GM21737 (cell line): ENCODE data around the gene IST1.

Experiments
- ATAC-seq: cut with Tn5 transposase; IDR thresholded peaks from one replicate; pipeline ENCODE4 v1.9.1; 2021; ENCODE audit warnings: mild to moderate bottlenecking, moderate library complexity; ENCODE audit not compliant: unreplicated experiment

The IST1 gene

DNA sequence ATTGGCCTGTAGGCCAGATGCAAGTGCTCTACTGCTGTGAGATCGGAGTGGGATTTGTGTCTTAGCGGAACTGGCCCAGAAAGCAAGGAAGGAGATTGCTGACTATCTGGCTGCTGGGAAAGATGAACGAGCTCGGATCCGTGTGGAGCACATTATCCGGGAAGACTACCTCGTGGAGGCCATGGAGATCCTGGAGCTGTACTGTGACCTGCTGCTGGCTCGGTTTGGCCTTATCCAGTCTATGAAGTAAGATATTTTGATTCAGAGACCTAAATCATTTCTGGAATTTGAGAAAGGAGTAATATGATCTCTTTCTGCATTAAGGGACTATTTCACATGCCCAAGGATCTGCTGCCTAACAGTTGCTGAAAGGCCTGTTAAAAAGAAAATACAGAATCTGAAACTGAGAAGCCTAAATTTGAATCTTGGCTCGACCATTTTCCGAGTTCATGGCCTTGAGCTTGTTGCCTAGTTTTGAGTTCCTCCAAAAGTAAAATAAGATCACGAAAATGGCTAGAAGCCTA lies 21.1 kb downstream of the IST1 start:
- ATAC-seq: no peak

DNA sequence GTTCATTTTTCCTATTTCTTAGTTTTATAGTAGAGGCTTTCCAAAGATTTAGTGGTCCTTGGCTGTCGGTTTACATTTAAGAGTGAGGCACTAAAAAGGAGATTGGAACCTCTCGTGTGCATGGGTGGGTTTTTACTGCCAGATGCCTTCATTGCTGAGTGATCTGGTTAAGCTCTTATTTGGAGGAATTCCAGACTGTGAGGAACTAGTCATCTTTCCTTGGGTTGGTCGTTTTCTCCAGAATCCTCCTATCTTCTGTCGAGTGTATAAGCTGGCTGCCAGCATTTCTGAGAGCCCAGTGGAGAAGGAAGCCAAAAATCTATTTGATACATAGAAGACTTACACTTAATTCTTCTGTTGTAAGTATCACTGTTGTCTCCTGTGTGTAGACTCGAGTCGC lies 22.6 kb downstream of the IST1 start:
- ATAC-seq: no peak

DNA sequence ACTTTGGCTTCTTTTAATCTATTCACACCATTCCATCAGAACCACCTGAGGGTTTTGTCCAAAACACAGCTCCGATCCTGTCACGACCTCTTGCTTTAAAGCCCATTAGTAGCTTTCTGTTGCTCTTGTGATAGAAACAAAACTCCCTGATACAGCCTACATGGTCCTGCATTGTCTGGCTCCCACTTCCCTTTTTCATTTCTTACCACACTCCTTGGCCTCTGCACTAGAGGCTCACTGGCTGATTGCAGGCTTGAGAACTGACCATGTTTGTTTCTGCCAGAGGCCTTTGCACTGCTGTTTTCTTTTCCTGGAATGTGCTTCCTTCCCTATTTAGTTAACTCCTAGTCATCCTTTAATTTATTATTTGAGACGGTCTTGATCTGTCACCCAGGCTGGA lies 23.7 kb downstream of the IST1 start:
- ATAC-seq: peak; percentile 72

DNA sequence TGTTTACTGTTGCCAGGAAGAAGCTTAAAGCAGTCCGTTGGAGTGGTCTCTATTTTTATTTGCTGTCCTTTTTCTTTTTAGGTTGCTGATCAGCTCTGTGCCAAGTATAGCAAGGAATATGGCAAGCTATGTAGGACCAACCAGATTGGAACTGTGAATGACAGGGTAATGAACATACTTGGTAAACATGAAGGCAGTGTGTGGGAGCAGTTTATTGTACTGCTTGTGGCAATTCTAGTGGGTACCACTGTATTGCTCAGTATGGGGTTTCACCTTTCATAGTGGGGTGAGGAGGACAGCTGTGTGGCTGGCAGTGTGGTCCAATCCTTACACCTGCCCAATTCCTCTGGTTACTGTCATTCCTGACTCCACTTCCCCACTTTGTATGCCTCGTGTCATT lies 25.3 kb downstream of the IST1 start:
- ATAC-seq: no peak

DNA sequence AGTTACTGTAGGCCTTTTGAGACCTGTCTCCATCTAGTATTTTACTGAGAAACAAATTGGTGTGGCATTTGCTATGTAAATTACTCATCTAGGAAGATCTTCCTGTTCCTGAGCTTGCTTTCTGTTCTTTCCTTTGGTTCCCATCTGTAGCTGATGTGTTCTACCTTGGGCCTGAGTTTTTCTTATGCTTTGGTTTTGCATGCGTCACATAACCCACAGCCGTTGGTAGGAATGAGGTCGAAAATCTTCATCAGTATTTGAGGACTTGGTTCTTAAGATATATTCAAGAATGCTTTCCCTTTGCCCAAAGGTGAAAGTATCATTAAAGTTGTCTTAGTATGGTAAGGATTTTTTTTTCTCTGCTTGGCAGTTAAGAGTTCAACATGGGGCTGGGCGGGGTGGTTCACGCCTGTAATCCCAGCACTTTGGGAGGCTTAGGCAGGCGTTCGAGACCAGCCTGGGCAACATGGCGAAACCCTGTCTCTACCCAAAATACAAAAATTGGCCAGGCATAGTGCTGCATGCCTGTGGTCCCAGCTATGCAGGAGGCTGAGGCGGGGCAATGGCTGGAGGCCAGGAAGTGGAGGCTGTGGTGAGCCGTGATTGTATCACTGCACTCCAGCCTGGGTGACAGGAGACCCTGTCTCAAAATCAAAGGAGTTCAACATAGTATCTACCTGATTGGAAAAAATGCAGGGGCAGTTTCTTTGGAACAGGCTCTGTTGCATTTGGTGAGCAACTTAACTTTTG lies 28.8 kb downstream of the IST1 start:
- no peak for ATAC-seq

DNA sequence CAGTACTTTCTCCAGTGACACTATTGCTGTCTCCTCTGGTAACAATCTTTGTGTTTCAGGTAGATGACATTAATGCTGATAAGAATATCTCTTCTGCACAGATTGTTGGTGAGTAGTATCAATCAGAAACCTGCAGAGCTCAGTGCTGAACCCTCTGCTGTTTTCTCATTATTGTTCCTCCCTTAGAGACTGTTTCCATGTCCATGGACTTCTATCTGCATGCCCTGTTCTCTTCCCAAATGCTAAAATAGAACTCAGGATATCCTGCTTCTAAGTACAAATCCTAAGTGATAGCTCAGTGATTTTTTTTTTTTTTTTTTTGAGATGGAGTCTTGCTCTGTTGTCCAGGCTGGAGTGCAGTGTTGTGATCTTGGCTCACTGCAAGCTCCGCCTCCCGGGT lies 29.4 kb downstream of the IST1 start:
- ATAC-seq: no peak

DNA sequence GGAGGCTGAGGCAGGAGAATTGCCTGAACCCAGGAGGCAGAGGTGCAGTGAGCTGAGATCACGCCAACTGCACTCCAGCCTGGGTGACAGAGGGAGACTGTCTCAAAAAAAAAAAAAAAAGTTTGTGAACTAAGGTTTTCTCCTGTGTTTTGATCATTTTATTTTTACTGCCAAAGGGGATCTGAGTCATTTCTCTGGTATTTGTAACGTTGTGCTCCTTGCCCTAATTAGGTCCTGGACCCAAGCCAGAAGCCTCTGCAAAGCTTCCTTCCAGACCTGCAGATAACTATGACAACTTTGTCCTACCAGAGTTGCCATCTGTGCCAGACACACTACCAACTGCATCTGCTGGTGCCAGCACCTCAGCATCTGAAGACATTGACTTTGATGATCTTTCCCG lies 32.1 kb downstream of the IST1 start:
- ATAC-seq: no peak

DNA sequence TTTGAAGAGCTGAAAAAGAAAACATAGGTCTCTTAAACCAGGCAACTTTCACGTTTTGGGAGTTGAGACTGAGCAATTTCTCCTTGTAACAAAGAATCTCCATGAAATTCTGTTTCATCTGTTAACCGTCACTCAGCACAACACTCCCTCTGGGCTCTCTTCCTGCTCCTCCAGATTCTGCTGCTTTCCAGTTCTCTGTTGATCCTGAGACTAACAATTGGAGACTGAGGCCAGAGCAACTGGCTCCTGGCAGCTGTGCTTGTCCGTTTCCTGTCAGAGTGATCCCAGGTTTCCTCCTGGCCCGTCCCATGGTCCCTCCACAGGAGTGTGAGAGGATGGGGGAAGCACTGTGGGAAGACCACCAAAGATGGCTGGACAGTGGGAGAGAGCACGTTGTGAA lies 32.5 kb downstream of the IST1 start:
- no peak for ATAC-seq

DNA sequence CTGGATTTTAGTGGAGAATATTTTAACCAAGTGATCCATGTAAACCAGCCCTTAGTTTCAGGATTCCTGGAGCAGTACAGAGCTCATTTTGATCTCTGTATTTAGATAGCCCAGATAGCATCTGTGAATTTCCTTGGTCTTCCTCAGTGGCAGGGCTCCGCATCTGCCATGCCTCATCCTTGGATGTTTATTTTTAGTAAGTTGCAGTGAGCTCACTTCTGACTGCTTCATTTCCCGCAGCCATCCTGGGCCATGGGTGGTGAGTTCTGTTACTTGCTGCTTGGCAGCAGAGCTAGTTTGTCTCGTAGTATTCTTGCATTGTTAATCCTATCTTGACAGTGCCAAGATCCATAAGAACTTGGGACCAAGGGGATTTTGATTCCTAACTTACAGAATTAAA lies 33.7 kb downstream of the IST1 start:
- ATAC-seq: no peak

DNA sequence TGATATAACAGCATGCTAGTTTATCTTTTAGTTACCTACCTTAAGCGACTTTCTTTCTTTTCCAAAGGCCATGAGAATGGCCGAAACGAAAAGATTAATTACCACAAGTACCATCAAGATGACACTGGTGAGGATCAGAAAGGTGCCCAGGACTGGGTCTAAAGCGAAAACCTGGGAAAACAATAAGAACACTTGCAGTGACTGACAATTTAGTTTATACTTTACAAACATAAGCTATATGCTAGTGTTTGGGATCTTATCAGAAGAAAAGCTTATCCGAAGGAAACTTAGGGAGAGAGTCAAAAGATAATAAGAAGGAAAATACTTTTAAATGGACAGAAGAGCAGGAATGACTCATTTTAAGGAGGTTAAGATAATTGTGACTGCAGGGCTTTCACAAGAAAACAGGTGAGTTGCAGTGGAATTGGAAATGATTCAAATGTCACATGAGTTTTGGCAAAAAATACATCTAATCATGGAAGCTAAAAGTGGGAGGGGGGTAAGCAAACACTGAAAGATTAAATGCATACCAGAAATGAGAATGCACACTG lies 34.8 kb downstream of the IST1 start:
- ATAC-seq: no peak

DNA sequence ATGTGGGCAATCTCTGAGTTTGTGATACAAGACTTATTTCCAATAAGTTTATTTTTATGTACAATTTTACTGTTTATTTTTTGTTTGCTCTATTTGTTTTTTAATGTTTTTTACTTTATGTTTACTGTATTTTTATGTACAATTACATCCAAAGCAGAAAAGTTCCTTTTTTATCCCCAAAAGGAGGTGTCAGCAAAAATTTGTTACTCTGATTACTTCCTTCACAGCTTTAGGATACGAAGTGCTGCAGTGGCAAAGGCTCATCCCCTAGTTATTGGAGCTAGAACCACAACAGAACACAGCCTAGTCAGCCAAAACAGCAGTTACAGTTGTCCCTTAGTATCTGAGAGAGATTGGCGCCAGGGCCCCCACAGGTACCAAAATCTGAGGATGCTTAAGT lies 35.7 kb downstream of the IST1 start:
- ATAC-seq: no peak

DNA sequence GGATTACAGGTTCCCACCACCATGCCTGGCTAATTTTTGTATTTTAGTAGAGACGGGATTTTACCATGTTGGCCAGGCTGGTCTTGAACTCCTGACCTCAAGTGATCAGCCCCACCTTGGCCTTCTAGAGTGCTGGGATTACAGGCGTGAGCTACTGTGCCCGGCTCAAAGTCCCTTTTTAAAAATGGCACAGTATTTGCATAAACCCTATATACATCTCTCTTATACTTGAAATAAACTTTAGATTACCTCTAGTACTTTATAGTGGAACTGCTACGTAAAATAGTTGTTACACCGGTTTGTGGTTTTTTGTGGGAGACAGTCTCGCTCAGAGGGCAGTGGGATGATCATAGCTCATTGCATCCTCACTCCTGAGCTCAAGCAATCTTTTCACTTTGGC lies 36.3 kb downstream of the IST1 start:
- no peak for ATAC-seq

DNA sequence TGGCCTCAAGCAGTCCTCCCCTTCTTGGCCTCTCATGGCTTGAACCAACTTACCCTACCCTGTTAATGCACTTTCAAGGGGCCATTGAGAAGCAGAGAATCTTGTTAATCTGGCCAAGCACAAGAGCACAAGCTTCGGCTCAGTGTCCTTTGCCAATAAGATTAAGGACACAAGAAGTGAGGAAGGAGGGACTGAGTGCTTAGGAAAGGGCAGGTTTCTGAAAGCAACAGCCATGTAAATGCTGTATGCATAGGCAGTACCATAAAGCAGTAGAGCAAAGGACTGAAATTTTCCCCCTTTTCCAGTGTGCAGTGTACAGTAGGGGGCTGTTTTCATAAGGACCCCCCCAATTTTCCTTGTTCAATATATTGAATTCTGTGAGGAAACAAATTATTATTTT lies 37.7 kb downstream of the IST1 start:
- ATAC-seq: no peak

DNA sequence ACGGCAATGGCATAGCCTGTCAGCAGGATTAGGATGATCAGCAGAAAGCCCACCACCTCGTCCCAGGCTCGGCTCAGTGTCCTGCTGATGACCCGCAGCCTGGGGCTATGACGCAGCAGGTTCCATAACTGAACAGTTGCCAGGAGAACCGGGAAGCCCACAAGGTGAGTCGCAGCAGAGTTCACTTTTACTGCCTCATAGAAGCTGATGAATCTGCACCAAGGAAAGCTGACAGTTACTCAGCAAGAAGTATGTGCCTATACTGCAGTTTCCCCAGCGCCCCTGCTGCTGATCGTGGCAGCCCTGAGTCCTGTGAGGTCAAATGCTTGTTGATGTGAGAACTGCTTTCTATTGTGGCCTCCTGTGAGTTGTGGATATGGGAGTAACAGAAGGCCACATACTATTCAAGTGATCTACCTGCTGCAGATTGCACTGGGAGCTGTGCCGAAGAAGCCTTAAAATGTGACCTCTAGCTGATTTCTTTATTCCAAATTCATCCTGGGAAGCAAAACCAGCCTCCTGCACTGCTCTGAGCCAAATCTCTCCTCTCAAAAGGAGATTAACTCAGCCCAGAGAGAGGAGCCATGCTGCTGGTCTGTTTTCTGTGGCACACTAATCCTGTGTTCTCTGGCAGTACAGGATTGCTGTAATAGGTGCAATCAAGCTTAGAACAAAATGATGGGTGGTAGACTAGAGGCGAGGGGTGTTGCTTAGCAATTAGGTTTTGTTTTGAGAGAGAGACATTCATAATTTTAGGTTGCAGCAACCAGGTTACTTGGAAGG lies 38.8 kb downstream of the IST1 start:
- no peak for ATAC-seq

DNA sequence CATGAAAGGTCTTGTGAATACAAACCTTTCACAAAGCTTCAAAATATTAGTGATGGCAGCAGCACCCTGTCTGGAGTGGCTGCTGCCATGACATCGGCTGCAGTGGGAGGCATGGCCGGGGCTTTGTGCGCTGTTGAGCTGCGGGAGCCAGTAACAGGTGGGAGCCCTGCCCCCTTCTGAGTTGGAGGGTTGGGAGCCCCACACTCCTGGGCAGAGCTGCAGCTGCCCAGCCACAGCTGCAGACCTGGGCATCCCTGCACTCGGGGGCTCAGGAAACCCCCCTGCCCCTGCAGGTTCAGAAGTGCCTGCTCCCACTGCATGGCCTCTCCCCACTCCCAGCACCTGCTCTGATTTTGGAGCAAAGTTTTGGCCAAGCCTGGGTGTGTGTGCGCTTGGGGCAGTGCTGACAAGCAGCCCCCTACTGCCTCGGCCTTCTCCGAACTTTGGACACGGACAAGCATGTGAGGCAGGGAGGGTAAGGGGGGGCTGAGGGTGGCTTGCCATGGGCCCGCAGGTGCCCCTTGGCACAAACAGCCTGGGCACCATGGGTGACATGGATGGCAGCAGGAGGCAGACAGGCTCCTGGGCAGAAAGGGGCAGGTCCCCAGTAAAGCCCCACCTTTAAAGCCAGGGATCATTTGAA lies 42.7 kb downstream of the IST1 start:
- no peak for ATAC-seq

DNA sequence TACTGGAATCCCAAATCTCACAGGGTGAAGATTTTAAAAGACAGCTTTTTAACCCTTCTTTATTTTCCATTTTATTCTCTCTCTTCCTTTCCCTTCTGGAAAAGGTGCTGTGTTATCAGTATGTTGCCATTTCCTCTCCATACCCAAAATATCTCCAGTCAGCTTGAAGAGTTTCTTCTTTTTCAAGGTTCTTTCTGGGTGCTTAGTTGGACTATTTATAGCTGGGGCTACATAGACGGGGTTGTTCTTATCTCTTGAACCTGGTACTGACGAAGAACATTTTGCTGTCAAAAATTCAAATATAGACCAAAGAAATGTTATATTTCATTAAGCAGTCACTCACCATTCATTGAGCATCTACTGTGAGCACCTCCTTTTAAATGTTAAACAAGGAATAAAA lies 48.6 kb downstream of the IST1 start:
- ATAC-seq: no peak

DNA sequence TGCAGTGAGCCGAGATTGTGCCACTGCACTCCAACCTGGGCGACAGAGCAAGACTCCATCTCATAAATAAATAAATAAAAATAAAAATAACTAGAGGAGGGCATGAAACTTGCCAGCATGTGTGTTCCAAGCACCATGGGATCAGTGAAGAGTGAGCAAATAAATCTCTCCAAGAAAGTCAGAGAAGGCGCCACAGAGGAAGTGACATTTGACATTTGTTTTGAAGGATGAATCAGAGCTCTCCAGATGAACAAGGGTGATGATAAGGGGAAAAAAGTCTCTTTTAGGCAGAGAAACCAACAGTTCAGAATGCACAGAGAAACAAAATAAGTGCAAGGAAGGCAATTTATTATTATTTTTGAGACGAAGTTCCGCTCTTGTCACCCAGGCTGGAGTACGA lies 50.3 kb downstream of the IST1 start:
- ATAC-seq: no peak

DNA sequence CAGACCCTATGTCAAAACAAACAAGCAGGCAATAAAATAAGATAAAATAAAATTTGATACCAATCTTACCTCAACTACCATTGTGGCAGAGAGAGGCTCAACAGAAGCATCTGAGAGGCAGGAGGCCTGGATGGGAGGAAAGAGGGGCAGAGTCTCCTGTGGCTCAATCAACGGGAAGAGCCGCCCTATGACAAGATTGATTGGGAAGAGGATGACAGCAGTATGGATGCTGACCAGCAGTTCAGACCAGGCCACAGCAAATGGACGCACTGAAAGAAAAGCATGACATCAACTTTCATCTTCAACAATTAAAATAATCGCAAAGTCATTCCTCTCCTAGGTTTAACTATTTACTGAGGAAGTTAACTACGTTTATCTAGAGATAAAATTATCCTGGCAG lies 57.5 kb downstream of the IST1 start:
- no peak for ATAC-seq

DNA sequence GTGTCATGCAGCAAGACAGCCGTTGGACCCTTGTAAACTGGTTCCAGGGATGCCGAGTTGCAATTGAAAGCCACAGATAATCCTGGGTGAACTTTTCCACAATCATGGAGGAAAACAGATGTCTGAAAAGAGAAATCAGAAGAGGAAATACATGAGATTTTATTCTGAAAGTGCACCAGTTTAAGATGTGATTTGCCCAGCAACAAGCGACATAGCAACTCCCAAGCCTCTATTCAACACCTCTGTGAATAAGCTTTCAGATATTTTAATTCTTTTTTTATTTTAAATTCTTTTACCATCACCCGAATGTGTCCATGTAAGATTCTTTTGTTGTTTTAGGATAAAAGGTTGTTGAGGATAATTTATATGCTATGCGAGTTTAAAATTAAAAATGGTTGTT lies 58.8 kb downstream of the IST1 start:
- no peak for ATAC-seq

DNA sequence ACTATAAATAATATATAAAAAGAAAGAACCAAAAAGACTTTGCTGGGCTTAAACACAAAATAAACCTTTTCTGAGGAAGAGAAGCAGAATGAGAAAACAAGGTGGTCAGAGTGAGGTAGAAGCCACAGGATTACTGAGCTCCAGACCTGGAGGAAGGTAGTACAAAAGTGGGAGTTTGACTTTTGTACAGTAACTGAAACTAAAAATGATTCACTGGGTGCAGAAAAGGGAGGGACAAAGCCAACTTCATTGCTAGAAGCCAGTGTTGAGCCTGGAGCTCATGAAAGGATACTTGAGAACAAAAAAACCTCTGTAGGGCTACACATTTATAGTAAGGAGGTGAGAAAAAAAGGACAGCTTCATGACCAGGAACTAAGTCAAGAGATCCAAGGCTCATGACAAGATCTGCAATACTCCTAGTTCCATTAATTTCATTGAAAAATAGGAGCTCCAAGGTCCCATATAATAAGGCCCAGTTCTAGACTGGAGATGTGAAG lies 59.4 kb downstream of the IST1 start:
- no peak for ATAC-seq

DNA sequence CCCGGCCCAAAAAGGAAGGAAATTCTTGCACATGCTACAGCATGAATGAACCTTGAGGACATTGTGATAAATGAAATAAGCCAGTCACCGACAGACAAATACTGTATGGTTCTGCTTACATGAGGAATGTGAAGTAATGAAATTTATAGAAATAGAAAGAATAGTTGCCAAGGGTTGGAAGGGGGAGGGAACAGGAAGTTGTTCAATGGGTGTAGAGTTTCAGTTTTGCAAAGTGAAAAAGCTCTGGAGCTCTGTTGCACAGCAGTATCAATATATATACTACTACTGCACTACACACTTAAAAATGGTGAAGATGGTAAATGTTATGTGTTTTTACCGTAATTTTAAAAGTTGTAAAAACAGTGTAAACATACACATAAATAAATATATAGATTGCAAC lies 61.2 kb downstream of the IST1 start:
- ATAC-seq: peak; percentile 58
